Testis (tissue), 3 donors: ENCODE data around the gene MINAR2. TPM values are rescaled to one million over a fixed set of nuclear protein-coding genes. Genes with fewer than 3 reads are reported as not detected.

ENCODE experiments used
- DNase-seq: peaks from one replicate; pipeline ENCODE4 v3.0.0-alpha.2; 2019
- H3K27ac ChIP-seq, 2 donors: fragments of 200-600 bp; sonication (generic); one replicate each; pipeline ENCODE4 v1.5.1; 2019
- H3K27me3 ChIP-seq: fragments of 200-600 bp; sonication (generic); one replicate; pipeline ENCODE4 v1.5.1; 2019
- H3K36me3 ChIP-seq: fragments of 200-600 bp; sonication (generic); one replicate; pipeline ENCODE4 v1.5.1; 2017; ENCODE audit warnings: low read depth; ENCODE audit errors: missing control alignments
- H3K4me1 ChIP-seq: fragments of 200-600 bp; sonication (generic); one replicate; pipeline ENCODE4 v1.5.1; 2019
- H3K4me3 ChIP-seq, 2 donors: fragments of 200-600 bp; sonication (generic); one replicate each; pipeline ENCODE4 v1.5.1; 2017 to 2019
- H3K9me3 ChIP-seq: fragments of 200-600 bp; sonication (generic); one replicate; pipeline ENCODE4 v1.5.1; 2017
- CTCF ChIP-seq, 3 experiments: fragments of 450-650 bp in 2 of 3; fragments of 200-600 bp in 1 of 3; sonication (generic) in 1 of 3; IDR thresholded peaks; one replicate each; pipeline ENCODE4 v1.5.1; 2016 to 2019; ENCODE audit warnings: antibody characterized with exemption in 3 of 3, mild to moderate bottlenecking in 2 of 3, moderate library complexity in 1 of 3
- POLR2A ChIP-seq: fragments of 450-650 bp; IDR thresholded peaks from one replicate; pipeline ENCODE4 v1.6.1; 2017; ENCODE audit warnings: antibody characterized with exemption, mild to moderate bottlenecking, moderate library complexity
- WGBS, 2 donors: methylation state at CpG; one replicate each; pipeline ENCODE4 v1.1.5; 2018; 5-methylcytosine and 5-hydroxymethylcytosine counted together
- intact Hi-C: fragments of 100-400 bp; cut with DNase I; formaldehyde crosslinking; loops from one replicate; pipeline ENCODE4 v1.15.1; 2023; ENCODE audit warnings: low total_unique reads
- polyA plus RNA-seq: library from polyadenylated mRNA; stranded (reverse); fragments of 350-450 nt; fragmentation: Illumina TruSeq; extraction: RNeasy Lipid Tissue Mini Kit (QIAGEN cat#74804); gene quantifications from one replicate; pipeline ENCODE4 v1.2.3, GENCODE V29; 2014; ENCODE audit warnings: low read depth, low replicate concordance; ENCODE audit not compliant: insufficient read depth
- total RNA-seq, 2 donors: library from RNA; depleted of rRNA; stranded (reverse); fragments of >200 nt; gene quantifications; one replicate each; pipeline ENCODE4 v1.2.3, GENCODE V29; 2016

Gene MINAR2
- total and polyA plus RNA-seq, 3 donors from 2014 or later = not detected

GRCh38 chr5:129770024-129770820 lies 22.3 kb downstream of the MINAR2 start:
- H3K4me1 ChIP-seq = no peaks in the 10 kb centered on the region
- no peaks in the 10 kb centered on the region for H3K27me3 ChIP-seq
- H3K9me3 ChIP-seq = no peaks in the 10 kb centered on the region
- H3K27ac ChIP-seq = no peak overlapping the region
- no peaks in the 10 kb centered on the region for H3K36me3 ChIP-seq
- WGBS, 2 donors = 64 to 70% methylated on average over 5 of the region's 5 CpGs
- H3K4me3 ChIP-seq = no peak overlapping the region
- intact Hi-C loops = no loop called here
- DNase-seq = no peak
- no peak for TF ChIP-seq POLR2A
- TF ChIP-seq CTCF (IDR thresholded peaks at IDR 0.05) = no peak

GRCh38 chr5:129771058-129771838 lies 23.4 kb downstream of the MINAR2 start:
- intact Hi-C loops = no loop called here
- 56 to 67% methylated on average over 9 of the region's 9 CpGs for WGBS, 2 donors
- Histone ChIP-seq H3K27ac (no peak overlapping the region), H3K27me3 (no peaks in the 10 kb centered on the region), H3K4me1 (no peaks in the 10 kb centered on the region), H3K9me3 (no peaks in the 10 kb centered on the region), H3K36me3 (no peaks in the 10 kb centered on the region), H3K4me3 (no peak overlapping the region)
- TF ChIP-seq POLR2A (no peak), CTCF (IDR thresholded peaks at IDR 0.05) (peak; percentile 63 to 80 (median 78))
- DNase-seq = peak; percentile 65

GRCh38 chr5:129773376-129773775 lies 25.5 kb downstream of the MINAR2 start:
- WGBS, 2 donors = 74 to 88% methylated on average over 5 of the region's 5 CpGs
- H3K36me3 ChIP-seq = no peaks in the 10 kb centered on the region

GRCh38 chr5:129781594-129781993 lies 33.7 kb downstream of the MINAR2 start:
- intact Hi-C loops = no loop called here
- 92% methylated on average over 2 of the region's 2 CpGs for WGBS, 2 donors
- H3K27me3 ChIP-seq = no peaks in the 10 kb centered on the region
- H3K27ac ChIP-seq = no peak overlapping the region
- no peak overlapping the region for H3K4me3 ChIP-seq
- no peaks in the 10 kb centered on the region for H3K4me1 ChIP-seq
- H3K36me3 ChIP-seq = no peaks in the 10 kb centered on the region
- H3K9me3 ChIP-seq = no peaks in the 10 kb centered on the region
- no peak for DNase-seq
- TF ChIP-seq POLR2A = no peak
- TF ChIP-seq CTCF (IDR thresholded peaks at IDR 0.05) = no peak

More at GRCh38 chr5:129773376-129773775, 25.5 kb downstream of the MINAR2 start:
- TF ChIP-seq POLR2A (no peak), CTCF (IDR thresholded peaks at IDR 0.05) (no peak)
- Histone ChIP-seq H3K27me3 (no peaks in the 10 kb centered on the region), H3K27ac (no peak overlapping the region), H3K4me3 (no peak overlapping the region), H3K4me1 (no peaks in the 10 kb centered on the region), H3K9me3 (no peaks in the 10 kb centered on the region)
- intact Hi-C loops = no loop called here
- no peak for DNase-seq
